ENCODE measurements around the gene PTPN2. TPM values are rescaled to one million over a fixed set of nuclear protein-coding genes. Genes with fewer than 3 reads are reported as not detected.

PTPN2 gene
- total RNA-seq, 2 donors from 2014 or later: 47.3 to 48.5 TPM

DNA sequence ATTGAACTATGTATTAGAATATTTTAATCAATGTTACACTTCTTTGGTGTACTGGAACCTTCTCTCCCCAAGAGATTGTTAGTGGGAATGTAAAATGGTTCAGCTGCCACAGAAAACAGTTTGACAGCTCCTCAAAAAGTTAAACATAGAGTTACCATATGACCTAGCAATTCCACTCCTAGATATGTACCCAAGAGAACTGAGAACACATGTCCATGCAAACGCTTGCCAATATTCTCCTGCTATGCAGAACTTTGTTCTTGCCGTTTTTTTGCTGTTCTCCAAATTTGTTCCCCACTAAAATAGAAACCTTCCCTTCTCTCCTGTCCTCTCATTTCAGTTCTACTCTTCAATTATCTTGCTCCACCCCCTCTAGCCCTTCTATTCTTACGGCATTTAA, 87.6 kb downstream of the PTPN2 start:
- no peaks in the 10 kb centered on the region for H3K4me1 Mint-ChIP-seq
- H3K4me3 Mint-ChIP-seq: no peak overlapping the region
- no peaks in the 10 kb centered on the region for H3K9me3 Mint-ChIP-seq
- H3K27ac ChIP-seq (ENCODE audit: low read depth, low read length): no peak overlapping the region
- H3K36me3 ChIP-seq (ENCODE audit: control insufficient read depth, insufficient read depth, low read length): peaks cover 36% of the 10 kb centered on the region
- H3K4me3 ChIP-seq (ENCODE audit: low read length): no peak overlapping the region
- H3K9me3 ChIP-seq (ENCODE audit: control insufficient read depth, low read length): no peaks in the 10 kb centered on the region
- no peak for TF ChIP-seq CTCF (conservative IDR thresholded peaks at IDR 0.05)
- H3K27me3 Mint-ChIP-seq (ENCODE audit: insufficient read depth): no peaks in the 10 kb centered on the region
- no peaks in the 10 kb centered on the region for H3K4me1 ChIP-seq (ENCODE audit: control insufficient read depth, insufficient read depth, low read length)
- peaks cover 32% of the 10 kb centered on the region for H3K36me3 Mint-ChIP-seq (ENCODE audit: low read depth)
- no peak for DNase-seq
- no peak overlapping the region for H3K27ac Mint-ChIP-seq
- no peaks in the 10 kb centered on the region for H3K27me3 ChIP-seq (ENCODE audit: control insufficient read depth, insufficient read depth, low read length, poor library complexity, severe bottlenecking)
- 87 to 93% methylated on average over 2 of the region's 3 CpGs for WGBS, 2 experiments (ENCODE audit: insufficient coverage in 1 of 2, insufficient read length in 1 of 2)
- H3K9ac ChIP-seq (ENCODE audit: extremely low read depth, low read length, poor library complexity, severe bottlenecking): no peak overlapping the region

DNA sequence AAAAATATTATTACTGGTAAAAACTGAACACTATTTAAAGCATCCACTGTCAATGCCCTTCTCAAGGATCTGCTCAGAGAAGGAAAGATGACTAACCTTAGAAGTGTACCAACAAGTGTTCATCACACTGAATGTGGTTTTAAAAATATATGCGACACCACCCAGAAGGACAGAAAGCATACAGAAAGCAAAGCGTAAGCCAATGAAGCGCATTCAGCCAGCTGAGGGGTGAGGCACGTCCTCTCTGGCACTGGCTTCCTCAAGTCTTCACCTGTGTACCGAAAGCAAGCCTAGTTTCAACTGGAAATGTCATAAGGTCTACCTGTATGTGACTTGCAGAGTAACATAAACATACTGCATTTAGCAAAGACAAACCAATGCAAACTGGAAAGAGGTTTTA, 92.4 kb downstream of the PTPN2 start:
- H3K27me3 Mint-ChIP-seq (ENCODE audit: insufficient read depth): no peaks in the 10 kb centered on the region
- no peak overlapping the region for H3K4me3 Mint-ChIP-seq
- no peak for DNase-seq
- Histone ChIP-seq H3K4me1 (ENCODE audit: control insufficient read depth, insufficient read depth, low read length) (no peaks in the 10 kb centered on the region), H3K27ac (ENCODE audit: low read depth, low read length) (no peak overlapping the region), H3K27me3 (ENCODE audit: control insufficient read depth, insufficient read depth, low read length, poor library complexity, severe bottlenecking) (no peaks in the 10 kb centered on the region), H3K36me3 (ENCODE audit: control insufficient read depth, insufficient read depth, low read length) (peaks cover 18% of the 10 kb centered on the region), H3K9me3 (ENCODE audit: control insufficient read depth, low read length) (no peaks in the 10 kb centered on the region), H3K9ac (ENCODE audit: extremely low read depth, low read length, poor library complexity, severe bottlenecking) (no peak overlapping the region), H3K4me3 (ENCODE audit: low read length) (no peak overlapping the region)
- WGBS, 2 experiments (ENCODE audit: insufficient coverage in 1 of 2, insufficient read length in 1 of 2): 91 to 98% methylated on average over 5 of the region's 5 CpGs
- no peak for TF ChIP-seq CTCF (conservative IDR thresholded peaks at IDR 0.05)
- no peaks in the 10 kb centered on the region for H3K9me3 Mint-ChIP-seq
- H3K27ac Mint-ChIP-seq: no peak overlapping the region
- H3K4me1 Mint-ChIP-seq: no peaks in the 10 kb centered on the region
- H3K36me3 Mint-ChIP-seq (ENCODE audit: low read depth): peaks cover 14% of the 10 kb centered on the region

GRCh38 chr18:12786669-12787068, 97.4 kb downstream of the PTPN2 start:
- no peak for DNase-seq
- H3K4me1 Mint-ChIP-seq: peaks cover 6% of the 10 kb centered on the region
- no peak overlapping the region for H3K4me3 Mint-ChIP-seq
- no peaks in the 10 kb centered on the region for H3K27me3 Mint-ChIP-seq (ENCODE audit: insufficient read depth)
- H3K27ac ChIP-seq (ENCODE audit: low read depth, low read length): no peak overlapping the region
- H3K4me1 ChIP-seq (ENCODE audit: control insufficient read depth, insufficient read depth, low read length): no peaks in the 10 kb centered on the region
- TF ChIP-seq CTCF (conservative IDR thresholded peaks at IDR 0.05): no peak
- no peaks in the 10 kb centered on the region for H3K9me3 ChIP-seq (ENCODE audit: control insufficient read depth, low read length)
- no peak overlapping the region for H3K27ac Mint-ChIP-seq
- no peaks in the 10 kb centered on the region for H3K27me3 ChIP-seq (ENCODE audit: control insufficient read depth, insufficient read depth, low read length, poor library complexity, severe bottlenecking)
- H3K36me3 ChIP-seq (ENCODE audit: control insufficient read depth, insufficient read depth, low read length): no peaks in the 10 kb centered on the region
- no peaks in the 10 kb centered on the region for H3K9me3 Mint-ChIP-seq
- no peak overlapping the region for H3K4me3 ChIP-seq (ENCODE audit: low read length)
- H3K9ac ChIP-seq (ENCODE audit: extremely low read depth, low read length, poor library complexity, severe bottlenecking): no peak overlapping the region
- no peaks in the 10 kb centered on the region for H3K36me3 Mint-ChIP-seq (ENCODE audit: low read depth)
- 83 to 98% methylated on average over 1 to 2 of the region's 2 CpGs for WGBS, 2 experiments (ENCODE audit: insufficient coverage in 1 of 2, insufficient read length in 1 of 2)
